Neural crest cell (in vitro differentiated cells): ENCODE data around the gene WDR20. TPM values are rescaled to one million over a fixed set of nuclear protein-coding genes. Genes with fewer than 3 reads are reported as not detected.

Experiments used
- DNase-seq: peaks from one replicate; pipeline ENCODE4 v3.0.0; 2021; ENCODE audit warnings: low read depth, mixed read lengths, low spot score
- H3K27ac Mint-ChIP-seq: one replicate; pipeline ENCODE4 v1.8.0; 2021; ENCODE audit warnings: mild to moderate bottlenecking, mixed read lengths; ENCODE audit not compliant: unreplicated experiment
- H3K27me3 Mint-ChIP-seq: 2 replicates; pipeline ENCODE4 v1.8.0; 2021; ENCODE audit warnings: low read depth, mild to moderate bottlenecking, mixed read lengths
- H3K36me3 Mint-ChIP-seq: 2 replicates; pipeline ENCODE4 v1.8.0; 2021; ENCODE audit warnings: low read depth, mild to moderate bottlenecking, mixed read lengths
- H3K4me1 Mint-ChIP-seq: 2 replicates; pipeline ENCODE4 v1.8.0; 2021; ENCODE audit warnings: mixed read lengths
- H3K4me3 Mint-ChIP-seq: one replicate; pipeline ENCODE4 v1.8.0; 2021; ENCODE audit warnings: mild to moderate bottlenecking, mixed read lengths
- H3K9me3 Mint-ChIP-seq: 2 replicates; pipeline ENCODE4 v1.8.0; 2021; ENCODE audit warnings: mixed read lengths
- total RNA-seq: library from RNA; stranded (reverse); gene quantifications from 2 replicates; pipeline ENCODE4 v1.2.1, GENCODE V29; 2021
- TF ChIP-seq, protein P1 (sequence below): fragments of 200-600 bp; sonication (generic); conservative IDR thresholded peaks from 2 replicates; pipeline ENCODE4 v1.5.0; 2021; ENCODE audit warnings: antibody characterized with exemption, mild to moderate bottlenecking

Gene WDR20
- total RNA-seq, 1 donor from 2014 or later, result 30.2 TPM

DNA sequence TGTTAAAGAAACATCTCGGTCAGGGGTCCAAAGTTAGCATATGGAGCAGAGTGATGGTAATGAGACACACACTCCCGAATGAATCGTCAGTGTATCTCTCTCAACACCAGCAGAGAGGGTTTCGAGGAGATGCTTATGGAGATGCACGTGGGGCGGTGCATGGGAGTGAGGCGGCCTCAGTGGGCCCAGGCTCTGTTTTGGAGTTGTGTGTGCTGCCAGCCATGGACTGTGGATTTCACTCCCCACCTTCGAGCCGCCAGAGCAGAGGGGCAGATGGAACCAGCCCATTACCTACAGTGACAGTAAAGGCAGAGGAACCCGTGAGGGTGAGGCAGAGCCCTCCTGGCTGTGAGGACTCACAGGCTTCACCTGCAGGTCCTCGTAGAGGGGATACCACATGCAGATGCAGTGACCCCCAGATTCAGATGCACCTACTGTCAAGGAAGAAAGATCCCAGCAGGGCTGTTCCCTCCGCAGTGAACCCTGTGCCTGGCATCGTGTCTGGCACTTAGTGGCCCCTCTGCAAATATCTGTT lies 68.2 kb downstream of the WDR20 start:
- peaks cover 11% of the 10 kb centered on the region for H3K36me3 Mint-ChIP-seq
- no peak overlapping the region for H3K27ac Mint-ChIP-seq
- no peaks in the 10 kb centered on the region for H3K4me1 Mint-ChIP-seq
- DNase-seq, result no peak
- TF ChIP-seq, protein P1, sequence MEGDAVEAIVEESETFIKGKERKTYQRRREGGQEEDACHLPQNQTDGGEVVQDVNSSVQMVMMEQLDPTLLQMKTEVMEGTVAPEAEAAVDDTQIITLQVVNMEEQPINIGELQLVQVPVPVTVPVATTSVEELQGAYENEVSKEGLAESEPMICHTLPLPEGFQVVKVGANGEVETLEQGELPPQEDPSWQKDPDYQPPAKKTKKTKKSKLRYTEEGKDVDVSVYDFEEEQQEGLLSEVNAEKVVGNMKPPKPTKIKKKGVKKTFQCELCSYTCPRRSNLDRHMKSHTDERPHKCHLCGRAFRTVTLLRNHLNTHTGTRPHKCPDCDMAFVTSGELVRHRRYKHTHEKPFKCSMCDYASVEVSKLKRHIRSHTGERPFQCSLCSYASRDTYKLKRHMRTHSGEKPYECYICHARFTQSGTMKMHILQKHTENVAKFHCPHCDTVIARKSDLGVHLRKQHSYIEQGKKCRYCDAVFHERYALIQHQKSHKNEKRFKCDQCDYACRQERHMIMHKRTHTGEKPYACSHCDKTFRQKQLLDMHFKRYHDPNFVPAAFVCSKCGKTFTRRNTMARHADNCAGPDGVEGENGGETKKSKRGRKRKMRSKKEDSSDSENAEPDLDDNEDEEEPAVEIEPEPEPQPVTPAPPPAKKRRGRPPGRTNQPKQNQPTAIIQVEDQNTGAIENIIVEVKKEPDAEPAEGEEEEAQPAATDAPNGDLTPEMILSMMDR, result no peak
- H3K9me3 Mint-ChIP-seq, result no peaks in the 10 kb centered on the region
- no peak overlapping the region for H3K4me3 Mint-ChIP-seq
- no peaks in the 10 kb centered on the region for H3K27me3 Mint-ChIP-seq

GRCh38 chr14:102208741-102209140 lies 69.0 kb downstream of the WDR20 start:
- Mint-ChIP-seq H3K4me3 (no peak overlapping the region), H3K27ac (no peak overlapping the region), H3K36me3 (peaks cover 11% of the 10 kb centered on the region), H3K27me3 (no peaks in the 10 kb centered on the region), H3K4me1 (no peaks in the 10 kb centered on the region), H3K9me3 (no peaks in the 10 kb centered on the region)
- DNase-seq, result no peak
- TF ChIP-seq, protein P1, result no peak

DNA sequence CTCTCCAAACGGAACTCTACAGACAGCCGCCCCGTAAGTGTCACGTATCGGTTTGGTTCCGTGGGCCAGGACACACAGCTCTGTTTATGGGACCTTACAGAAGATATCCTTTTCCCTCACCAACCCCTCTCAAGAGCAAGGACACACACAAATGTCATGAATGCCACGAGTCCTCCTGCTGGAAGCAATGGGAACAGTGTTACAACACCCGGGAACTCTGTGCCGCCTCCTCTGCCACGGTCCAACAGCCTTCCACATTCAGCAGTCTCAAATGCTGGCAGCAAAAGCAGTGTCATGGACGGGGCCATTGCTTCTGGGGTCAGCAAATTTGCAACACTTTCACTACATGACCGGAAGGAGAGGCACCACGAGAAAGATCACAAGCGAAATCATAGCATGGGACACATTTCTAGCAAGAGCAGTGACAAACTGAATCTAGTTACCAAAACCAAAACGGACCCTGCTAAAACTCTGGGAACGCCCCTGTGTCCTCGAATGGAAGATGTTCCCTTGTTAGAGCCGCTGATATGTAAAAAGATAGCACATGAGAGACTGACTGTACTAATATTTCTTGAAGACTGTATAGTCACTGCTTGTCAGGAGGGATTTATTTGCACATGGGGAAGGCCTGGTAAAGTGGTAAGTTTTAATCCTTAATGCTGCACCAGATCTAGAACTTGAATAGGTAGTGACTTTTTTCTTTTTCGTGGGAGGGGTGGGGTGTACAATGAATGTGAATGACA lies 69.7 kb downstream of the WDR20 start:
- Mint-ChIP-seq H3K36me3 (peaks cover 9% of the 10 kb centered on the region), H3K9me3 (no peaks in the 10 kb centered on the region), H3K27ac (no peak overlapping the region), H3K4me3 (no peak overlapping the region), H3K4me1 (peaks cover 2% of the 10 kb centered on the region), H3K27me3 (no peaks in the 10 kb centered on the region)
- DNase-seq, result no peak
- TF ChIP-seq, protein P1, result peak; percentile 50

DNA sequence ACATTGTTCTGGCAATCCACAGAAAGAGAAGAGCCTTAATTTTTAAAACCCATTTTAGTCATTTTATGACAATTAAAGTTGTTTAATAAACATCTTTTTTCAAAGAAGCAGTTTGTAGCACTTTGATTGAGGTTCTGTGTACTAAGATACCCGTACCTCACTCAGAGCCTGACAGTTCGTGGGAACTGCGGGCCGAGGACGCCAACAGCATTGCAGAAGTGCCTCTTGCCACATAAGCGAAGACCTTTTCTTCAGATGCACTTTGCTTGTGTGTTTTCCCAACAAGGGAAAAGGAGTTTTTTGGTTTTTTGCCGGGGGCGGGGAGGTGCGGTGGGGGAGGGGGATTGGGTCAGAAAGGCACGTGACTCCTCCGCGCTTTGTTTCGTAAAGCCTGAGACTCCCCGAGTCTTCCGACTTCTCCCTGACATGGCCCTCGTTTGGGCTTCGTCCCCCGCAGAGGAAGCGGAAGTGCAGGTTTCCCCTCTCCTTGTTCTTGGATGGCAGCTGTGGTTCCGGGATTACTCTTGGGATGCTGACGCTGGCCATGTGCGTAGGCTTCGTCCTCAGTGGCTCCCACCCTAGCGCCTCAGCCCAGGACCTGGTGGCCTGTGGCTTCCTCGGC lies 70.8 kb downstream of the WDR20 start:
- Mint-ChIP-seq H3K4me3 (no peak overlapping the region), H3K9me3 (no peaks in the 10 kb centered on the region), H3K4me1 (peaks cover 12% of the 10 kb centered on the region), H3K27ac (no peak overlapping the region), H3K36me3 (peaks cover 2% of the 10 kb centered on the region), H3K27me3 (no peaks in the 10 kb centered on the region)
- no peak for DNase-seq
- TF ChIP-seq, protein P1, result no peak

DNA sequence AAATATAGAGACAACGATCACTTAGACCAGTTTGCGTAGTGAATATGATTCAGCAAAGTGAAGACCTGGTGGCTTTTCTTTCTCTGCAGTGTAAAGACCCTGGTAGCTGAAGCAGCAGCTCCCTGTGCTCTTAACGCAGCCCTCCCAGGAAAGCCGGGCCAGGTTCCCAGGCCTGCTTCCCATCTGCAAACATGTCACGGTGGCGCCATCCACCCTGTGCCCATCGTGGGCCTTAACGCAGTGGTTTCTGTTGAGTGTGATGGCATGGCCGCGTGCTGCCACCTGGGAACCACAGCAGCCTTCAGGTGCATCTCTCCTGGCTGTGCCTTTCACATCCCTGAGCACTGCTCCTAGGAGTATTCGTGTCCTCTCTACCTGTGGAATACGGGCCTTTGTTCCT lies 71.5 kb downstream of the WDR20 start:
- no peak for DNase-seq
- Mint-ChIP-seq H3K4me1 (peaks cover 19% of the 10 kb centered on the region), H3K4me3 (no peak overlapping the region), H3K9me3 (no peaks in the 10 kb centered on the region), H3K36me3 (no peaks in the 10 kb centered on the region), H3K27ac (no peak overlapping the region), H3K27me3 (no peaks in the 10 kb centered on the region)
- TF ChIP-seq, protein P1, result no peak
